Stomach (tissue), 4 donors: ENCODE measurements around the gene SPARCL1.
"Not testable (repeated sequence)": the region's sequence is repeated elsewhere in the genome, so short reads cannot be mapped to it uniquely, and the experiment has no call there.

Experiments
- POLR2A ChIP-seq, 4 donors: fragments of 450-650 bp; IDR thresholded peaks; one replicate each; pipeline ENCODE4 v1.6.1; 2016; ENCODE audit warnings: antibody characterized with exemption in 4 of 4, control low read depth in 2 of 4, mild to moderate bottlenecking in 1 of 4, moderate library complexity in 1 of 4
- TF ChIP-seq, protein P1 (sequence below), 7 experiments: fragments of 450-650 bp in 4 of 7; fragments of 200-600 bp in 3 of 7; sonication (generic) in 3 of 7; IDR thresholded peaks; one replicate each; pipeline ENCODE4 v1.5.1; 2016 to 2019; ENCODE audit warnings: antibody characterized with exemption in 7 of 7, control low read depth in 2 of 7, mild to moderate bottlenecking in 1 of 7

DNA sequence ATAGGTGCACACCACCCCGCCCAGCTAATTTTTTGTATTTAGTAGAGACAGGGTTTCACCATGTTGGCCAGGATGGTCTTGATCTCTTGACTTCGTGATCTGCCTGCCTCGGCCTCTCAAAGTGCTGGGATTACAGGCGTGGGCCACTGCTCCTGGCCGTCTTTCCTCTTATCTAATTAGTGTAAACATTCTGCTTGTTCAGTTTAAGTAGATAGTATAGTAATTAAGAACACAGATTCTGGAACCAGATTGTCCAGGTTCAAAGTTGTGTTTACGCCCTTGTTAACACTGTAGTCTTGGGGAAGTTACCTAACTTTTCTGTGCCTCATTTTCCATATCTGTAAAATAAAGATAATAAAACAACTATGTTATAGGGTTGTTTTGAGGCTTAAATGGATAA, 82.8 kb downstream of the SPARCL1 start:
- TF ChIP-seq, protein P1, sequence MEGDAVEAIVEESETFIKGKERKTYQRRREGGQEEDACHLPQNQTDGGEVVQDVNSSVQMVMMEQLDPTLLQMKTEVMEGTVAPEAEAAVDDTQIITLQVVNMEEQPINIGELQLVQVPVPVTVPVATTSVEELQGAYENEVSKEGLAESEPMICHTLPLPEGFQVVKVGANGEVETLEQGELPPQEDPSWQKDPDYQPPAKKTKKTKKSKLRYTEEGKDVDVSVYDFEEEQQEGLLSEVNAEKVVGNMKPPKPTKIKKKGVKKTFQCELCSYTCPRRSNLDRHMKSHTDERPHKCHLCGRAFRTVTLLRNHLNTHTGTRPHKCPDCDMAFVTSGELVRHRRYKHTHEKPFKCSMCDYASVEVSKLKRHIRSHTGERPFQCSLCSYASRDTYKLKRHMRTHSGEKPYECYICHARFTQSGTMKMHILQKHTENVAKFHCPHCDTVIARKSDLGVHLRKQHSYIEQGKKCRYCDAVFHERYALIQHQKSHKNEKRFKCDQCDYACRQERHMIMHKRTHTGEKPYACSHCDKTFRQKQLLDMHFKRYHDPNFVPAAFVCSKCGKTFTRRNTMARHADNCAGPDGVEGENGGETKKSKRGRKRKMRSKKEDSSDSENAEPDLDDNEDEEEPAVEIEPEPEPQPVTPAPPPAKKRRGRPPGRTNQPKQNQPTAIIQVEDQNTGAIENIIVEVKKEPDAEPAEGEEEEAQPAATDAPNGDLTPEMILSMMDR (IDR thresholded peaks at IDR 0.05): not testable (repeated sequence)
- TF ChIP-seq POLR2A (IDR thresholded peaks at IDR 0.05): not testable (repeated sequence)
